Activated T-cell treated with anti-CD3 and anti-CD28 coated beads, Interleukin-2, amount 50 U/mL, for 72 hours (primary cell): Measurements from ENCODE around the gene EIF4E1B. TPM values are rescaled to one million over a fixed set of nuclear protein-coding genes. Genes with fewer than 3 reads are reported as not detected.

Experiments
- ATAC-seq, 2 donors: fragments of 150-1000 bp; cut with Tn5 transposase; replicated peaks in 1 of 2; 2 replicates each; pipeline ENCODE4 v1.10.0; 2021; ENCODE audit warnings: moderate library complexity in 2 of 2, mild to moderate bottlenecking in 1 of 2
- DNase-seq, 2 donors: peaks; one replicate each; pipeline ENCODE4 v3.0.0; 2021 to 2022; ENCODE audit warnings: mixed read lengths in 1 of 2
- H3K27ac Mint-ChIP-seq: one replicate; pipeline ENCODE4 v1.8.0; 2022; ENCODE audit warnings: mild to moderate bottlenecking, moderate library complexity, mixed read lengths
- H3K27me3 Mint-ChIP-seq: one replicate; pipeline ENCODE4 v1.8.0; 2022; ENCODE audit warnings: low read depth, mixed read lengths
- H3K36me3 Mint-ChIP-seq, 2 donors: one replicate each; pipeline ENCODE4 v1.8.0; 2022; ENCODE audit warnings: mixed read lengths in 2 of 2, mild to moderate bottlenecking in 1 of 2; ENCODE audit not compliant: insufficient read depth in 2 of 2
- H3K4me1 Mint-ChIP-seq: one replicate; pipeline ENCODE4 v1.8.0; 2022; ENCODE audit warnings: low read depth, mixed read lengths
- H3K4me3 Mint-ChIP-seq, 2 donors: one replicate each; pipeline ENCODE4 v1.8.0; 2022; ENCODE audit warnings: mild to moderate bottlenecking in 2 of 2, mixed read lengths in 2 of 2, moderate library complexity in 2 of 2
- H3K9me3 Mint-ChIP-seq, 2 donors: one replicate each; pipeline ENCODE4 v1.8.0; 2022; ENCODE audit warnings: mixed read lengths in 2 of 2
- total RNA-seq, 2 donors: library from RNA; stranded (reverse); gene quantifications; one replicate each; pipeline ENCODE4 v1.2.3, GENCODE V29; 2022

The EIF4E1B gene
- total RNA-seq, 2 donors from 2014 or later: not detected

DNA sequence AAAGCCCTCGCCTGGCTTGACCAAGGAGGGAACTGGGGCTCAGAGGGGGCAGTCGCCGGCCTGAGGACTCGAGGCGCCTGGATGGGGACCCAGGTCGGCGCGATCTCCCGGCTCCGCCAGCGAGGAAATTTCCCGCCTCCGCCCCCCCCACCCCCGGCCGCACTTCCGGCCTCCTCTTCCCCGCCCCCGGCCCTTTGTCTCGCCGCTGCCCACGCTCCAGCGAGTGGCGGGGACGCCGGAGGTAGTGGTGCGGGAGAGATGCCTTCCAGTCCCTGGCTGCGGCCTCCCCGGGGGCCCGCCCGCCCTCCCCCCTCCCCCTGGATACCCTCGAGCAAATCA lies 20.1 kb upstream of the EIF4E1B start:
- peaks cover 37% of the 10 kb centered on the region for H3K27me3 Mint-ChIP-seq
- H3K9me3 Mint-ChIP-seq: no peaks in the 10 kb centered on the region
- no peak overlapping the region for H3K27ac Mint-ChIP-seq
- H3K4me1 Mint-ChIP-seq: peaks cover 17% of the 10 kb centered on the region
- DNase-seq (peak in 1 of 2 donors; percentile 26), ATAC-seq (peak; percentile 8 to 19)
- peaks cover 0 to 2% of the 10 kb centered on the region in 2 donors for H3K36me3 Mint-ChIP-seq
- H3K4me3 Mint-ChIP-seq: peak overlapping the region; percentile 72 to 79

DNA sequence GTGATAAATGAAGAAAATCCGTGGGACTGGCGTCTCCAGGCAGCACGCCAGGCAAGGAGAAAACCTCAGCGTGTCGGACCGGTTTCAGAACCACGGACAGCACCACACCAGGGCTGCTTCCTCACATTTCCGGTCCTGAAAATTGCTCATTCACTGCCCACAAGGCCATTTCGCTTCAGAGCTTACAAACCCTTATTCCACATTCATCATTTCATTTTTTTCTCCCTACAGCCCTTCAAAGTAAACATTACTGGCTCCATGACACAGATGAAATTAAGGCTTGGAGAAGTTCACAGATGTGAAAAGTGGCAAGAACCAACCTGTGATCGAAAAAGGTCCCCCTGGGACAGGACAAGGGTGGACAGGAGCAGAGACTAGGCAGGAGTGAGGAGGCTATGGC lies 19.0 kb upstream of the EIF4E1B start:
- Mint-ChIP-seq H3K9me3 (no peaks in the 10 kb centered on the region), H3K36me3 (peaks cover 0 to 2% of the 10 kb centered on the region in 2 donors), H3K4me3 (no peak overlapping the region), H3K27me3 (peaks cover 47% of the 10 kb centered on the region), H3K27ac (no peak overlapping the region), H3K4me1 (peaks cover 17% of the 10 kb centered on the region)
- no peak for ATAC-seq
- DNase-seq: peak; percentile 70 to 74

DNA sequence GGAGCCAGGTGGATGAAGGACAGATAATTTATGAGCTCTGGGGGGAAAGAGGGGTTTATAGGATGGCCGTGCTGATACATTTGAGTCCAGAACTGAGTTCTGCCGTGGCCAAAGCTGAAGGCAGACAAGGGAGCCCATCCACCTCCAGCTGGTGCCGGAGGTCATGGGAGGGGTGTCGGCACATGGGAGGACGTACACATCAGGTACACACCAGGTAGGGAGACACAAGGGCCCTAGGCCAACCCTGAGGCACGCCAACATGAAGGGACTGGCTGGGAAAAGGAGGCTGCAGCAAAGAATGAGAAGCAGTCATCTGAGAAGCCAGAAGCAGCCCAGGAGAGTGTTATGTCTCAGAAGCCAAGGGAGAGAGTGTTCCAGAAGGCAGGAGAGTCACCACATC lies 18.5 kb upstream of the EIF4E1B start:
- DNase-seq: no peak
- H3K9me3 Mint-ChIP-seq: no peaks in the 10 kb centered on the region
- peaks cover 53% of the 10 kb centered on the region for H3K27me3 Mint-ChIP-seq
- peaks cover 0 to 2% of the 10 kb centered on the region in 2 donors for H3K36me3 Mint-ChIP-seq
- H3K4me3 Mint-ChIP-seq: no peak overlapping the region
- H3K4me1 Mint-ChIP-seq: peaks cover 17% of the 10 kb centered on the region
- no peak for ATAC-seq
- H3K27ac Mint-ChIP-seq: no peak overlapping the region

DNA sequence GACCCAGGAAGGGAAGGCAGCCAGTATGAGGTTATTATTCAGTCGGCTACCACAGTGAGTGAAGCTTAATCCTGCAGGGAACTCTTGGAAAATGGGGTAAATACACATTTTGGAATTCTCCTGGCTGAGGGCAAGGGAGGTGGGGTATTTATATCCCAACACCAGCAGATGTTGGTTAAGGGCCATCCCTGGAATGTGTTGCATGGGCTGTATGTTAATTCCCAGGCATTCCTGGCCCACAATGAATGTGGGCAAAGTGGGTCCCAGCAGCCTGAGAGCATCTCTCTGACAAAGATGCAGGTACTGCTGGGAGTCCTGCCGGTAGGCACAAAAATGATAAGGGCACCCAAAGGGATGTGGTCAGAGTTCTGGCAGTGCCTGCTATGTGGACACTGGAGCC lies 17.6 kb upstream of the EIF4E1B start:
- Mint-ChIP-seq H3K27me3 (peaks cover 61% of the 10 kb centered on the region), H3K27ac (no peak overlapping the region), H3K4me3 (no peak overlapping the region), H3K36me3 (peaks cover 0 to 2% of the 10 kb centered on the region in 2 donors), H3K4me1 (peaks cover 17% of the 10 kb centered on the region), H3K9me3 (no peaks in the 10 kb centered on the region)
- ATAC-seq (no peak), DNase-seq (no peak)

DNA sequence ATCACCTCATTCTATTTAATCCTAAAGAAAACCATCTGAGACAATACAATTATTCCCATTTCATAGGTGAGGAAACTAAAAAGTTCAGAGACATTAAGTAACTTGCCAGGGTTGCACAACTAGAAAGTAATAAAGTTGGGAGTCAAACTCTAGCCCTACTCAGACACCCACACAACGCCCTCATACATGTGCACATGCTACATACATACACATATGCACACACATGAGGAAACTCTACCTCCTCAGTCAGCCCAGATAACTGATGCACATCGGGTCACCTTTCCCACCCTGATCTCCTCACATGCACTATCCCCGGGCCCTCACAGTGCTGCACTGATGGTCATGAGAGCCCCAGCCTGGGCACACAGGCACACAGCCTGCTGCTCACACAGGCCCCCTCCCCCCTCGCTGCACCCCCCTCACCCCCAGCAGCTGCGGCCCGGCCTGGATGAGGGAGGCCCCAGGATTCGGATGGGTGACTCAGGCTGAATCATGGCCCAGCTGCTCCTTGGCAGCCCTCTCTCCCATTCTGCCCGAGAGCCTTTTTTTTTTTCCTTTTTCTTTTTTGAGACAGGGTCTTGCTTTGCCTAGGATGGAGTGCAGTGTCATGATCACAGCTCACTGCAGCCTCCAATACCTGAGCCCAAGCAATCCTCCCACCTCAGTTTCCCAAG lies 15.5 kb upstream of the EIF4E1B start:
- Mint-ChIP-seq H3K27ac (no peak overlapping the region), H3K4me3 (no peak overlapping the region)

DNA sequence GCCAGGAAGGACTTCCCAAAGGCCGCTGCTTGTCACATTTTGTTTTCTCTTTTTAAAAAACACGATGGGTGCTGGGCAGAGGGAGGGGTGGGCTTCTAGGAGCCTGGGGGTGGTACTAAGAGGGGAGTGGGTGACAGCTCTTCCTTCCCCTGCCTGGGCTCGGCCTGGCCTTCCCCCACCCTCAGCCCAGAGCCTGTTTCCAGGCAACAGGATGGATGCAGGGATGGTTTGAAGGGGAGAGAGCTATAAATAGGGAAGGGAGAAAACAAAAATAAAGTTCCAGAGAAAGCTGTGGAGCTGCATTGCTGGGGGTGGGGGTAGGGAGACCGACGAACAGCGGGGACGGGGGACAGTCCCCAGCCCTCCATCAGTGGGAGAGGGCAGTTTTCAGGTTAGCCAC lies 14.0 kb upstream of the EIF4E1B start:
- DNase-seq (no peak), ATAC-seq (no peak)
- Mint-ChIP-seq H3K36me3 (no peaks in the 10 kb centered on the region), H3K4me1 (peaks cover 10% of the 10 kb centered on the region), H3K9me3 (no peaks in the 10 kb centered on the region), H3K27me3 (peaks cover 71% of the 10 kb centered on the region), H3K4me3 (no peak overlapping the region), H3K27ac (no peak overlapping the region)

More for the DNA sequence above, 15.5 kb upstream of the EIF4E1B start:
- Mint-ChIP-seq H3K4me1 (peaks cover 9% of the 10 kb centered on the region), H3K27me3 (peaks cover 62% of the 10 kb centered on the region), H3K36me3 (no peaks in the 10 kb centered on the region), H3K9me3 (no peaks in the 10 kb centered on the region)
- no peak for ATAC-seq
- DNase-seq: no peak

DNA sequence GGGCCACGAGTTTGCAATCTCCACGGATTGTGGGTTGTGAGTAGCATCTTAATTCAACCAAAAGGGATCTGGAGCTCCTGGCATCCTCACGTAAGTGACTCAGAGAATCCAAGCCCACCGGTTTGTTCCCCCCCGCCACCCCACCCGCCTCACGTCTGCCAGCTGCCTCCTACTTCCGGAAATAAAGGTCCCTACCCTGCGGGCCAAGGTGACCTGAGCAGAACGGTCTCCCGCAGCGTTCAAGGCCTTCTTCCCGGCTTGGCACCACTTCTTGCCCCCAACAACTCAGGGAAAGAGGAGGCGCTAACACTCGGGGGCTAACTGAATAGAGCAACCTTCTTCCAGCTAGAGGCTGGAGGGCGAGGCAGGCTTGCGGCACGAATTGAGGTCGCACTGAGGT lies 11.7 kb upstream of the EIF4E1B start:
- H3K4me3 Mint-ChIP-seq: peak overlapping the region in 1 of 2 donors; percentile 78
- H3K4me1 Mint-ChIP-seq: peaks cover 6% of the 10 kb centered on the region

DNA sequence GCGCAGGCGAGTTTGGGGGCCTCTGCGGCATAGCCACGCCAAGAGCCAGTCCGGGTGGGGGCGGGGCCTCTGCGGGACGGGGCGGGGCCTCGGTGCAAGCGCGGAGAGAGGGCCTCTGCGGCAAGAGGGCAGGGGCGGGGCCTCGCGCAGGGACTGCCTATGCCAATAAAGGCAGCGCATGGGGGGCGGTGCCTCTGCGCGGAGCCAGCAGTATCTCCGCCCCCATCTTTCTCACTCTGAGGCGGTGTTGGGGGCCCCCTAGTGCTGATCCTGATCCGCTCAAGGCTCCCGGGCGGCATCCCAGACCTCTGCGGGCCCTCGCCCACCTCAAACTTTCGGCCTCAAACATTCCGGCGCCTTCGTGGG lies 11.3 kb upstream of the EIF4E1B start:
- H3K27me3 Mint-ChIP-seq: peaks cover 72% of the 10 kb centered on the region
- H3K27ac Mint-ChIP-seq: no peak overlapping the region
- no peaks in the 10 kb centered on the region for H3K36me3 Mint-ChIP-seq
- ATAC-seq (peak; percentile 98 to 99), DNase-seq (peak; percentile 89 to 92)
- no peaks in the 10 kb centered on the region for H3K9me3 Mint-ChIP-seq
- peaks cover 6% of the 10 kb centered on the region for H3K4me1 Mint-ChIP-seq
- H3K4me3 Mint-ChIP-seq: peak overlapping the region in 1 of 2 donors; percentile 78

More for the DNA sequence above, 11.7 kb upstream of the EIF4E1B start:
- Mint-ChIP-seq H3K9me3 (no peaks in the 10 kb centered on the region), H3K27ac (no peak overlapping the region), H3K36me3 (no peaks in the 10 kb centered on the region), H3K27me3 (peaks cover 69% of the 10 kb centered on the region)
- ATAC-seq: no peak
- no peak for DNase-seq

DNA sequence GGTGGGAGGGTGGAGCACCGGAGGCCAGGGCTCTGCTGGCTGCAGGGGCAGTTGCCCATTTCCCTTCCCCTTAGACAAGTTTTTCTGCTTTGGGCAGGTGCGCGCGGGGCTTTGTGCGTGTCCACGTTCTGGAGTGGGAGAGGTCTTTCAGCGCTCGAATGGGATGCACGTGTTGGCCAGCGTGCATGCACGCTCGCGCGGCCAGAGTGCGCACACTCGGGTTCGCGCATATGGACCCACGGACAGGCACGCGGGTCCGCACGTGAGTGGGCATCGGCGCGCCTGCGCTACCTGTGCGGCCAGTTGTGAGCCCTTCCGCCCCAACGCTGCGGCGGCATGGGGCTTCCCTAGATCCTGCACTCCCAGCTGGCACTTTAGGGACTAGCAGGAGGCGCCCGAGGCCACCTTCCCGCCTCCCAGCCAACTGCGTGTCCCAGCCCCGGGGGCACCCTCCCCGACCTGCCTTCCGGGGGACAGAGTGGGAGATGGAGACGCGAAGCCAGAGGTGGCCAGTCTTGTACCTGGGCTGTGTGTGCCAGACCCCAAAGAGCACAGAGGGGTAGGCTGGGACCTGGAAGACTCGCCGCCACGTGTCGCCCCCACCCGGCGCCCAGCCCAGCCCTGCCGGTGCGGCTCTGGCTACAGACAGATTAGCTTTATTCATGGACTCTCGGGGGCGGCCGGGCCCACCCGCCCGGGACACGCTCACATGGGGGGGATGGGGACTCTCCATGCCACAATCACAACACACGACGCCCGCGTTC lies 10.7 kb upstream of the EIF4E1B start:
- H3K9me3 Mint-ChIP-seq: no peaks in the 10 kb centered on the region
- H3K4me3 Mint-ChIP-seq: peak overlapping the region; percentile 46 to 78
- peaks cover 6% of the 10 kb centered on the region for H3K4me1 Mint-ChIP-seq
- no peak for DNase-seq
- ATAC-seq: no peak
- H3K27ac Mint-ChIP-seq: no peak overlapping the region
- no peaks in the 10 kb centered on the region for H3K36me3 Mint-ChIP-seq
- H3K27me3 Mint-ChIP-seq: peaks cover 74% of the 10 kb centered on the region

DNA sequence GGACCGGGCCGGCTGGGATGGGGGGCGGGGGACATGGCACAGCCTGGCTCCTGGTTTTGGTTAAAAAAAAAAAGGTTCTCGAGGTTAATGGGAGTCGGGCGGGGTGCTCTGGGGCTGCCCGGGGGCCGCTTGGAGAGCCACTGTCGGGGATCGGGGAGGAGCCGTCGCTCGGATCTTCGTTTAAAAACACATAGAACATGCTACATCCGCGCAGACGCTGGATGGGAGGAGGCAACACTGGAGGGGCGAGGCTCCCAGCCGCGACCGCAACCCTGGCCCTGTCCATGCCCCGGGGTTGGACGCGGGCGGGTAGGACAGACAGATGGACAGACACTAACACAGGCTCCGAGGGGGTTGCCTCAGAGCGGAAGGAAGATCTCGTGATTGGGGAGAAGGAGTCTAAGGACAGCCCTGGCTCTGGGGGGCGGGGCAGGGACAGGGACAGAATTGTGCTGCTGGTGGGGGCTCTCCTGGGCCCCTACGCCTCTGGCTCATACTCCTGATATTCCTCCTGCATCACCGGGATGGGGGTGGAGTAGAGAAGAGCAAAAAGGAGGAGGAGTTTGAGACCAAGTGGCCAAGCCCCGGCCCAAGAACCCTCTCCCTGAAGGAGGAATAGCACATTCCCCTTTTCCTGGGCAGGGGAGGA lies 10.0 kb upstream of the EIF4E1B start:
- ATAC-seq (peak in 1 of 2 donors; percentile 5), DNase-seq (no peak)
- Mint-ChIP-seq H3K4me3 (peak overlapping the region; percentile 46 to 78), H3K9me3 (no peaks in the 10 kb centered on the region), H3K36me3 (no peaks in the 10 kb centered on the region), H3K27me3 (peaks cover 67% of the 10 kb centered on the region), H3K4me1 (peaks cover 6% of the 10 kb centered on the region), H3K27ac (no peak overlapping the region)

DNA sequence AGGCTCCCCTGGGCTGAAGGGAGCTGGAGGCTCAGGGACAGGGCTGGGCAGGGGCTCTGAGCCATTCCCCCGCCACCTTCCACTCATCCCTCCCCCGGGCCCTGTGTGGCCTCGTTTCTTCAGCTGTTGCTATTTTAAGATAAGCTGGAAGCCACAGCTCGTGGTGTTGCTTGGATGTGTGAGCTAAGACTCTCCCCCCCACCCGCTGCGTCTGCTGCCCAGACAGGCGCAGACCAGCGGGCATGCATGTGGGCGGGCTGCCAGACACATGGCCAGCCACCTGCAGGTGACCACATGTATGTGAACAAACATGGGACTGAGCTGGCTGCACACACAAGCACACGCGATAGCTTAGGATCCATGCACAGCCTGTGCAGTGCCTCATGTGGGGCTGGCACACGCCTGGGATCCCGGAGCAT lies 8.8 kb upstream of the EIF4E1B start:
- Mint-ChIP-seq H3K9me3 (no peaks in the 10 kb centered on the region), H3K4me3 (no peak overlapping the region), H3K27me3 (peaks cover 62% of the 10 kb centered on the region), H3K36me3 (no peaks in the 10 kb centered on the region), H3K4me1 (peaks cover 6% of the 10 kb centered on the region), H3K27ac (no peak overlapping the region)
- DNase-seq (no peak), ATAC-seq (no peak)

DNA sequence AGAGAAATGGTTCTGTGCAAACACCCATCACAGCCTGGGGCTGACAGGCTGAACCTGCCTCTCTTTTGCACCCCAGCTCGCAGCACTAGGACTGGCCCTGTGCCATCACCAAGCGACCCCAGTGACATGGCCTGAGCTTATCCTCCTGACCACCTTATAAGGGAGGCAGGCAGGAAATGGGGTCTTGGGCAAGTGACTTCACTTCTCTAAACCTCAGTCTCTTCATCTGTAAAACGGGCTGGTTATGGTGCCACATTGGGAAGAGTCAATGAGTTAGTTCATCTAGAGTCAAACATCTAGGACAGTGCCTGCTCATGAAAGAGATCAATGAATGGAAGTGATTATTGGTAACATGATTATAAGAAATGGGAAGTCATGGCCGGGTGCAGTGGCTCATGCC lies 6.3 kb upstream of the EIF4E1B start:
- Mint-ChIP-seq H3K9me3 (no peaks in the 10 kb centered on the region), H3K36me3 (no peaks in the 10 kb centered on the region), H3K4me1 (peaks cover 6% of the 10 kb centered on the region), H3K27ac (no peak overlapping the region), H3K27me3 (peaks cover 66% of the 10 kb centered on the region), H3K4me3 (no peak overlapping the region)
- ATAC-seq (no peak), DNase-seq (no peak)

DNA sequence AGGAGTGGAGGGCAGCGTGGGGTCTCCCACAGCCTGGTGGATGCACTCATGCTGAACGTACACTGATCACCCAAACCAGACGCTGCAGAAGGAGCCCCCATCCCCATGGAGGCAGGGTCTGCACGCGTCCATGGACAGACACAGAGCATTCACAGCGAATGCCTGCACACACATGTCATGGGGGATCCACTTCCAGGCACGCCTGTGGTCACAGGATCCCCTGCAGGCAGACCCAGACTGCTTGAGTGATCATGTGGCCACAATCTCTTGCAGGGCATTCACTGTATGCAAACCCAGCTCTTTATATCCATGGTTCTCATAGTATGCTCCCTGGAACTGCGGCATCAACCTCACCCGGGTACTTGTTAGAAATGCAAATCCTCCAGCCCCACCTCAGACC lies 5.5 kb upstream of the EIF4E1B start:
- H3K4me3 Mint-ChIP-seq: no peak overlapping the region
- H3K4me1 Mint-ChIP-seq: peaks cover 6% of the 10 kb centered on the region
- DNase-seq: no peak
- H3K36me3 Mint-ChIP-seq: no peaks in the 10 kb centered on the region
- no peak overlapping the region for H3K27ac Mint-ChIP-seq
- ATAC-seq: no peak
- no peaks in the 10 kb centered on the region for H3K9me3 Mint-ChIP-seq
- H3K27me3 Mint-ChIP-seq: peaks cover 69% of the 10 kb centered on the region
